A549 (cell line): ENCODE measurements around the gene ZBTB4.

ENCODE experiments used
- CHD4 ChIP-seq: fragments of 200-600 bp; sonication (generic); IDR thresholded peaks from 2 replicates; pipeline ENCODE4 v1.6.1; 2016; ENCODE audit warnings: antibody characterized with exemption, mild to moderate bottlenecking, borderline replicate concordance
- CTCF ChIP-seq: fragments of >200 bp; sonication (Bioruptor Twin); formaldehyde crosslinking; IDR thresholded peaks from 3 replicates; pipeline ENCODE4 v1.5.1; 2016
- EP300 ChIP-seq, 2 experiments: fragments of >200 bp; sonication (Bioruptor Twin); formaldehyde crosslinking; IDR thresholded peaks; 2 replicates in 1 of 2; 3 replicates in 1 of 2; pipeline ENCODE4 v1.6.1; 2016 to 2017
- JUNB ChIP-seq: fragments of >200 bp; sonication (Bioruptor Twin); formaldehyde crosslinking; IDR thresholded peaks from 2 replicates; pipeline ENCODE4 v1.6.1; 2016
- POLR2A ChIP-seq: IDR thresholded peaks from 2 replicates; pipeline ENCODE4 v1.6.1; 2012; ENCODE audit warnings: mild to moderate bottlenecking, low read length
- TF ChIP-seq, protein P1 (sequence below): fragments of 450-650 bp; IDR thresholded peaks from 2 replicates; pipeline ENCODE4 v1.6.1; 2014; ENCODE audit warnings: antibody characterized with exemption

- TF ChIP-seq JUNB (no peak), CTCF (no peak), EP300 (IDR thresholded peaks at IDR 0.05) (no peak), CHD4 (no peak), POLR2A (no peak)
- TF ChIP-seq, protein P1, sequence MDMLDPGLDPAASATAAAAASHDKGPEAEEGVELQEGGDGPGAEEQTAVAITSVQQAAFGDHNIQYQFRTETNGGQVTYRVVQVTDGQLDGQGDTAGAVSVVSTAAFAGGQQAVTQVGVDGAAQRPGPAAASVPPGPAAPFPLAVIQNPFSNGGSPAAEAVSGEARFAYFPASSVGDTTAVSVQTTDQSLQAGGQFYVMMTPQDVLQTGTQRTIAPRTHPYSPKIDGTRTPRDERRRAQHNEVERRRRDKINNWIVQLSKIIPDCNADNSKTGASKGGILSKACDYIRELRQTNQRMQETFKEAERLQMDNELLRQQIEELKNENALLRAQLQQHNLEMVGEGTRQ = no peak
These were observed 53.7 kb downstream of the ZBTB4 start for GRCh38 chr17:7425756-7426155.
